ENCODE results near the gene TFAP2D.

The TFAP2D gene

DNA sequence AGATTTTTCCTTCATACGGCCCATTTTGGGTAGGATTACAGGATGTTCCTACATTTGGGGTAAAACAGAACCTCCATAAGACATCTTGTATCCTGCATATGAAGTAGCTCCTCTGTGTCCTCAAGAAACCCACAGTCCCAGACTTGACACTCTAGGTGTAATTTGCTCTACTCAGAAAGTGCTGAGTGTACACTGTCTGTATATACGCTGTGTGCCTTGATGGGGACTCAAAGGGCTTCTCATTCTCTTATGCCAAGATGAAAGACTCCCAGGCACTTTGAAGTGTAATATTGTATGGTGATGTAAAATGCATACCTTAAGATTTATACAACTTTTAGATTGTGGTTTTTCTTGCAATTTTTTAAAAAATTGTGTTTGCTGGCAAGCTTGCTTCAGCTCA lies 5.2 kb downstream of the TFAP2D start:
- DNase-seq (ENCODE audit: insufficient read length, low spot score): no peak
- no peak for FAIRE-seq

DNA sequence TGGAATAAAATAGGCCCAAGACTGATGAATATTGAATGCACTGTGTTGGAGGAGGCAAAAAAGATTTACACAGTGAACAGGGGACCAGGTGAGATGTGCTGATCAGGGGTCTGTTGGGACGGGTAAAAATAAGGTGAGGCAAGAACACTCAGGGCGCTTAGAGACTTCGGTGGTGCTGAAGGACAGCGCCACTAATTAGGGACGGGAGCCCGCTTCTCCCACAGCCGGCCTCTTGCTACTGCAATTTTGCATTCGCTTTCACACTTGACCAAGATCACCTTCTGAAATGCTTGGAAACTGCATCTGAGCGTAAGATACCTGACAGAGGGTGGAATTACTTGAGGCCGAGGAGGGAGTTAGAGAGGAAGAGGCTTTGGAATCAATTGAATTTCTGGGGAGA lies 7.3 kb downstream of the TFAP2D start:
- FAIRE-seq (no peak), DNase-seq (ENCODE audit: insufficient read length, low spot score) (no peak)

GRCh38 chr6:50721978-50722377 lies 8.7 kb downstream of the TFAP2D start:
- FAIRE-seq: no peak
- DNase-seq (ENCODE audit: insufficient read length, low spot score): no peak

GRCh38 chr6:50722829-50723554 lies 9.7 kb downstream of the TFAP2D start:
- no peak for FAIRE-seq
- no peak for DNase-seq (ENCODE audit: insufficient read length, low spot score)

GRCh38 chr6:50724381-50725124 lies 11.2 kb downstream of the TFAP2D start:
- DNase-seq (ENCODE audit: insufficient read length, low spot score) (no peak), FAIRE-seq (no peak)

DNA sequence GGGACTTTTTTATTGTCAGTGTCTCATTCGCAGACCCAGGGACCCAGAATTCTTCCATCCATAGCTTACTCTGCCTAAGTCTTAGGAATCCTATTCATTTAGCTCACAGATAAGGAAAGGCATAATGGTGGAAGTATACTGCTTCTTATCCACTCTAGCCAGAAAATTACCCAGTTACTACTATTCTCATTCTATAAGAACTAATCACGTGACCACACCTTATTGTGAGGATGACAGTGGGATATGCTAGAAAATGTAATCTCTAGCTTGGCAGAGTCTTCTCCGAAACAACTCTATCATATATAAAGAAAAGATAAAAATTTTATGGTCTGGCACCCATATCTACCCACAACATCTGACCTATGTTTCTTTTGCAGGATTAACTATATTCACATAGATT lies 21.2 kb downstream of the TFAP2D start:
- no peak for FAIRE-seq
- no peak for DNase-seq (ENCODE audit: insufficient read length, low spot score)

DNA sequence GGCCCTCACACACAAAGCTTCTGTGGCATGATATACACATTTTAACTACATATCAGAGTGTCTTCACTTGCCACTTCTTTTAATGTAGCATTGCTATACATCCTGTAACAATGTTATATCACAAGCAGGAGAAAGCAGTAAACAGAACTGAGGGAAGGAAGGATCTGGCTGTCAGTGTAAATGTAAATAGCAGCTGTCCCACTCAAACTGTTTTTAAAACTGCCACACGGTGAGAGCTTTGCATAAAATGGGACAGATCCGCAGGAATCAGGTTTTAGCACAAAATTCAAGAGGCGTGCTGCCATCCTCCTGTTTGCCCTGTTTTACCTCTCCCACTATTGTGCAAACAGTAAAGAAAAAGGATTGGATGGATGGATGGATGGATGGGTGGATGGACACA lies 28.8 kb downstream of the TFAP2D start:
- FAIRE-seq: no peak
- no peak for DNase-seq (ENCODE audit: insufficient read length, low spot score)

DNA sequence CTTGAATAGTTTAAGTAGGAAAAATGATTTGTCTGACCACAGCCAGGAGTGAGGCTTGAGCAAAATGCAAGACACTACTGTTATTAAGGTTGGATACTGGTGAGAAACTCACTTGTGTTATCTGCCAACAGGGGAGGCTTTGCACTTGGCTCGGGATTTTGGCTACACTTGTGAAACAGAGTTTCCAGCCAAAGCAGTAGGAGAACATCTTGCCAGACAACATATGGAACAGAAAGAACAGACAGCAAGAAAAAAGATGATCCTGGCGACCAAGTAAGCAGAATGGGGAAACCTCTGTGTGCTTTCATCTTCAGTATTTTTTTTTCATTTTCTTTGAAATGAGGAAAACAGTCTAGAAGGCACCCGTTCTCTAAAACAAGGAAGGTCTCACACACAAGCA lies 31.6 kb downstream of the TFAP2D start:
- FAIRE-seq: no peak
- DNase-seq (ENCODE audit: insufficient read length, low spot score): no peak

- FAIRE-seq (no peak), DNase-seq (ENCODE audit: insufficient read length, low spot score) (no peak)
Observed at GRCh38 chr6:50762798-50763197, 49.5 kb downstream of the TFAP2D start.

- FAIRE-seq: no peak
Observed at GRCh38 chr6:50778696-50779095, 65.4 kb downstream of the TFAP2D start.

GRCh38 chr6:50780382-50780781 lies 67.1 kb downstream of the TFAP2D start:
- DNase-seq (ENCODE audit: insufficient read length, low spot score) (no peak), FAIRE-seq (no peak)

More at GRCh38 chr6:50778696-50779095, 65.4 kb downstream of the TFAP2D start:
- DNase-seq (ENCODE audit: insufficient read length, low spot score): no peak

GRCh38 chr6:50785921-50786320 lies 72.6 kb downstream of the TFAP2D start:
- no peak for FAIRE-seq

DNA sequence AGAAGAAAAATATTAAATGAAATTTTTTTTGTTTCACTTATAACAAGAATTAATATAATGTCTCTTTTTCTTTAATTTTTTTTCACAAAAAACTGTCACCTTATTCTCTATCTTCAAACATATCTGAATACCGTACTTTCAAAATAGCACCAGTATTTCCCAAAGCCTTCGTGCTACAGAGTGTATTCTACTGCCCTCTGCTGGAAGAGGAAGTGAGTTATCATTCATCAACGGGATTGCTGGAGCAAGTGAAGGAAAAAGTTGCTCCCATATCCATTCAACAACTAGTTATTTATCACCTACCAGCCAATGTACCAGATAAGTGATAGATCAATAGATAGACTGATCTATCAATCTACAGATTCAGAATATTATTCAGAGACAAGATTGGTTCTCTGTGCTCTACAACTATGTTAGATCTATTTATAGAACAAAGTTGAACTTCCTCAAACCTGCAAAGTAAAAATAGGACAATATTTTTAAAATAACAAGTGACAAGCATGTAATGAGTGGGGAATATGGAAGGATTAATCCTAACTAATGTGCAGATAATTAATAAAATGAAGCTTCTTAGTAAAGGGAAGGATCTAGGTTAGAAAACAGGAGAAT lies 78.7 kb downstream of the TFAP2D start:
- DNase-seq (ENCODE audit: insufficient read length, low spot score) (peak; percentile 26), FAIRE-seq (no peak)

More at GRCh38 chr6:50785921-50786320, 72.6 kb downstream of the TFAP2D start:
- no peak for DNase-seq (ENCODE audit: insufficient read length, low spot score)

DNA sequence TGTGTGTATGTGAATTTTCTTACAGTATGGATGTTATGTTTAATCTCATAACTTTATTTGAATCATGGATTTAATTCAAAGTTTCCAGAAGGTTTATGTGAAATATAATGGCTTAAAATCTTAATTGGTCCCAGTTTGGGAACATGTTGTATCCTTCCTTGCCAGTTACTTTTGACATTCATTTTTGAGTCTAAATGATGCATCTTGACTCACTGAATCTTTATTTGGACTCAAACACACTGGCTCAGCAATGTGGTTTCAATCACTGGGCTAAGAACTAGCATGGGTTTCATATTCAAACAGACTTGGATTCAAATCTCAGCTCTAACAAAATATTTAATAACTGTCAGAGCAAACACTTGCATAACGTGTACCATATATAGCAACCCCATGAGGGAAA lies 79.4 kb downstream of the TFAP2D start:
- DNase-seq (ENCODE audit: insufficient read length, low spot score): no peak
- FAIRE-seq: no peak

DNA sequence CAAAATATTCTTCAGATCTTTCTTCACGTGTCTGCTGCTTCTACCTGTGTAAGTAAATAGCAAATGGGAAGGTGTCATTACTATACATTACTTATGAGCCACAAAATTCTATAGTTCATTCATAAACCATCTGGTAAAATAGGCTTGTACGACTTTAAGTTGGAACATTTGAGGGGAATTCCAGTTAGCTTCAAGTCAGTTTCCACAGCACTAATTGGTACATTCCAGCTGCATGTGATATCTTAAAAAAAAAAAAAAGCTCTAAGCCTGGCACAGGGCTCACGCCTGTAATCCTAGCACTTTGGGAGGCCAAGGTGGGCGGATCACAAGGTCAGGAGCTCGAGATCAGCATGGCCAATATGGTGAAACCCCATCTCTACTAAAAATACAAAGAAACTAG lies 82.2 kb downstream of the TFAP2D start:
- no peak for FAIRE-seq
- DNase-seq (ENCODE audit: insufficient read length, low spot score): no peak

GRCh38 chr6:50804283-50804682 lies 91.0 kb downstream of the TFAP2D start:
- DNase-seq (ENCODE audit: insufficient read length, low spot score) (no peak), FAIRE-seq (no peak)

GRCh38 chr6:50807035-50807434 lies 93.7 kb downstream of the TFAP2D start:
- no peak for DNase-seq (ENCODE audit: insufficient read length, low spot score)
- no peak for FAIRE-seq

GRCh38 chr6:50815436-50816114 lies 102.2 kb downstream of the TFAP2D start:
- DNase-seq (ENCODE audit: insufficient read length, low spot score) (no peak), FAIRE-seq (no peak)

DNA sequence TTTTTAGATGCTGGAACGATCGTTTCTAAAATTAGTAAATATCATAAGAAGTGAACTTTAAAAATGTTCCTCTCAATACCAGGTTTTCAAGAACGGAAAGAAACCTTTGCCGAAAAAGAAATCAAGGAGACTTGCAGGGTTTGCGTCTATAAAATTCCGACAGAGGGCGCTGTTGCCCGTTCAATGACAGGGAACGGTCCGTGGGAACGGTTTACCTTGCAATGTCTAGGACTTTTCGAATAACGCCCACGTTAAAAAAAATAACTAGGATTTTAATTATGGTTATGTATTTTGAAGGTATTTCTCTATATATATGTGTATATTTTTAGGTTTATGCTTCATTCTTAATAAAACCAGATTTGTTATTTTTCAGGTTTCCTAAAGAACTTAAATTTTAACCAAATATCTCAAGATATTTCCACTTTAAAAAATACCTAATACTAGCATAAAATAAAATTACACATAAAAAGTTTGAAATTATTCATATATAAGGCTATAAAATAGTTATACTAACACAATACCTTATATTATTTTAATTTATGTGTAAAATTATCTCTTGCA lies 102.9 kb downstream of the TFAP2D start:
- no peak for FAIRE-seq
- peak; percentile 51 for DNase-seq (ENCODE audit: insufficient read length, low spot score)

DNA sequence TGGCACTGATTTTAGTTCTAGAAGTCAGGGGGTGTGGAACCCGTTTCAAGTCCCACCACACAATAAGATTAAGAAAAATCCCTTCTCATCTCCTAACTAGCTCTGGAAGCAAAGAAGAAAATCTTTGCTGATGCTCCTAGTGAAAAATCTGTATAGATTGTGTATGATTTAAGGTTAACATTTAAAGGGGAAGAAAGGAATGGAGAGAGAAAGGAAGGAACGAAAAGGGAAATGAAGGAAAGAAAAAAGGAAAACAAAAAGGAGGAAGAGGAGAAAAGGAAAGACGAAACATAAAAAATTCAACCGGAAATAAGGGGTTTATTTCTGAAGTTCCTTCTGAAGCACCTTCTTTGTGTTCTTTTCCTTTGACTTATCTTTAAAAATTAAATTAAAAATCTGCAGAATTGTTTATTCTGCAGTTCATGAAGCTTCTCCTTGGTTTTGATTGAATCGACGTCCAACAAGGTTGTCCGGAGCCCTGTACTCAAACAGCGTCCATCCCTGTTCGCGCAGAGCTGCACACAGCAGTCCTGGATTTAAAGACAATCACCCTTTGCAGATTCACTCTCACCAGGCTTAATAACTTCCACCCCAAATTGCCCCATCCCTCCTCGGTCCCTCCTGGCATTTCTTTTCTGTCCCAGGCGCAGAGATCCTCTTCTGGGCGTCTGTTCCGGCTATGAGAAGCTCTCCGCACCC lies 103.8 kb downstream of the TFAP2D start:
- no peak for DNase-seq (ENCODE audit: insufficient read length, low spot score)
- FAIRE-seq: no peak

GRCh38 chr6:50817646-50817950 lies 104.3 kb downstream of the TFAP2D start:
- DNase-seq (ENCODE audit: insufficient read length, low spot score) (no peak), FAIRE-seq (no peak)

Measured in HTR-8/SVneo (cell line).